CD4-positive, alpha-beta T cell treated with Interleukin-15 for 4 hours (primary cell): ENCODE results near the gene LIMS3.
"Not testable (repeated sequence)": the region's sequence is repeated elsewhere in the genome, so short reads cannot be mapped to it uniquely, and the experiment has no call there.

Source experiments
- DNase-seq: peaks from one replicate; pipeline ENCODE4 v3.0.0-alpha.2; 2020; ENCODE audit warnings: low spot score

The LIMS3 gene, protein sequence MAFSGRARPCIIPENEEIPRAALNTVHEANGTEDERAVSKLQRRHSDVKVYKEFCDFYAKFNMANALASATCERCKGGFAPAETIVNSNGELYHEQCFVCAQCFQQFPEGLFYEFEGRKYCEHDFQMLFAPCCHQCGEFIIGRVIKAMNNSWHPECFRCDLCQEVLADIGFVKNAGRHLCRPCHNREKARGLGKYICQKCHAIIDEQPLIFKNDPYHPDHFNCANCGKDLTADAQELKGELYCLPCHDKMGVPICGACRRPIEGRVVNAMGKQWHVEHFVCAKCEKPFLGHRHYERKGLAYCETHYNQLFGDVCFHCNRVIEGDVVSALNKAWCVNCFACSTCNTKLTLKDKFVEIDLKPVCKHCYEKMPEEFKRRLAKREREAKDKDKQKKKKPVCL

DNA sequence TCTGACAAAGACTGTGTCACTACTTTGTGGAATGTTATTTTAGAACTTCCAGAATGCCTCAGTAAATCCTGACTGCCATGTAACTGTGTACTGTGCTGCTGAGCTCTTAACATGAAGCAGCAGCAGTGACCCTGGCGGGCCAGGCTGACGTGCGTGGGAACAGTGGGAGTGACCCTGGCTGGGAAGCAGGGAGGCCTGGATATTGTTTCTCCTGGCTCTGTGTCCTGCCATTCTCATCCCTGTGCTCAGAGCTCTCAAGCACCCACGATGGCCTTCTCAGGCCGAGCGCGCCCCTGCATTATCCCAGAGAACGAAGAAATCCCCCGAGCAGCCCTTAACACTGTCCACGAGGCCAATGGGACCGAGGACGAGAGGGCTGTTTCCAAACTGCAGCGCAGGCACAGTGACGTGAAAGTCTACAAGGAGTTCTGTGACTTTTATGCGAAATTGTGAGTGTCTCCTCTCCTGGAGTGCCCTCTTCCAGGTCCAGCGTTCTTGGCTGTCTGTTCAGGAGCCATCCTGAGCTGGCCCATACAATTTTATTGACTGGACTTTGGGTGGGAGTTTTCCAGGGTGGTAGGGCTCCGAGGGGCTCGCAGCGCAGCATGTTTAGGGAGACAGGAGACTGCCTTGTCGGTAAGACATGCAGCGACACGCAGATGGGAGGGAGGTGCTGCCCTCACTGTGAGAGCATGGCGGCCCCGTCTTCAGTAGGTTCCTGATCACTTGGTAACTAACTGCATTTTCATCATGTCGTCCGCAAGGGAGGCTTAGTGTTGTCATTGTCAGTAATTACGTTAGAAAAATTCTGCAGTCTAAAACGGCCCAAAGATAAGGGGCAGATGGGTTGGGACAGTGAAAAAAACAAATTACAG is at the start of gene LIMS3:
TSS of gene LIMS3 (plus strand) at position 227 of the 875 bp plus-strand sequence. CDS start at position 268, 41 bp downstream.
- DNase-seq, result not testable (repeated sequence)

DNA sequence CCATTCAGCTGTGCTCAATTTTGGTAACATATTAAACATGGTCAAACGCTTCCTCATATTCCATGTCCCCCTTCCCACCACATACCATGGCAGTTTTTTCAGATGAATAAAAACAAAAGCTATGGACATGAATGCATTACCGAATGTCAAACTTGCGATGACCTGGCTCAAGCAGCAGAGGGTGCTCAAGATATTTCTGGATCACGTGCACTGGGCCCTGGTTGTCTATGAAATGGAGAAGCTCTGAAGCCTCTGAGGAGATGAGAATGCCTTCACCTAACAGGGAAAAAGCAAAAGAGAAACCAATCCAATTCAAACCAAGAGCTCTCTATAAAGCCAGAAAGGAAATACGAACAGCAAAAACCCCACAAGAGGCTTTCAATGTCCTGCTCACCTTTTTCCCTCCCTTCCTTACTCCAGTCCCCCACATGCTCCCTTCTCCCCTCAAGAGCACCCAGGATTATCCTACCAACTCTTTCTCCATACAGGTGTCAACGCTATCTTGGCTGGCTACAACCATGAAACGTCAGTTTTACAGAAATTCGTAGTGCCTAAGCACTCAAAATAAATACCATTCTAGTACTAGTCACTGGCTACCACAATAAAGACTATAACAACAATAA is 27.2 kb upstream of the LIMS3 start:
- DNase-seq, result not testable (repeated sequence)

DNA sequence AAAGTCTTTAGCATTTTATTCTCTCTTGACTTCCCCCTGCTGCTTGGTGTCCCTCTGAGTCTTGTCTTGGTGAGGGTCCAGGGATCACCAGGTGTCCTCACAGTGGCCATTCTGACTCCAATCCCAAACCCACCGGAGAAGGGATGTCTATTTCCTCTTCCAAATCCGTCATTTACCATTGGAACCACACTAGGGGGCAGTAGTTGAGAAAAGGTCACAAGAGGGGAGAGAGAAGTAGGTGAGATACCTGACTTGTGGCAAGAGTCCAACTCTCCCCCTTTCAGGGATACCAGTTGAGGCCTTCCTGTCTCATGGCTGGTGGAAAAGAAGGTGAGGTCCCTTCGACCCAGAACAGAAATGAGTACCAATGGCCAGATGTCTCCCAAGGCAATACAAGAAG is 21.9 kb upstream of the LIMS3 start:
- DNase-seq, result not testable (repeated sequence)

DNA sequence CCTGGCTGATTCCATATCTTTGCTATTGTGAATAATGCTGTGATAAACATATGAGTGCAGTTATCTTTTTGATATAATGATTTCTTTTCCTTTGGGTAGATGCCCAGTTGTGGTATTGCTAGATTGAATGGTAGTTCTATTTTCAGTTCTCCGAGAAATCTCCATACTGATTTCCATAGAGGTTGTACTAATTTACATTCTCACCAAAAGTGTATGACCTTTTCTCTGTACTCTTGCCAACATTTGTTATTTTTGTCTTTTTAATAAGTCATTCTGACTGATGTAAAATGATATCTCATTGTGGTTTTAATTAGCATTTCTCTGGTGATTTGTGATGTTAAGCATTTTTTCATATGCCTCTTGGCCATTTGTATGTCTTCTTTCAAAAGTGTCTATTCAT is 16.4 kb upstream of the LIMS3 start:
- not testable (repeated sequence) for DNase-seq

DNA sequence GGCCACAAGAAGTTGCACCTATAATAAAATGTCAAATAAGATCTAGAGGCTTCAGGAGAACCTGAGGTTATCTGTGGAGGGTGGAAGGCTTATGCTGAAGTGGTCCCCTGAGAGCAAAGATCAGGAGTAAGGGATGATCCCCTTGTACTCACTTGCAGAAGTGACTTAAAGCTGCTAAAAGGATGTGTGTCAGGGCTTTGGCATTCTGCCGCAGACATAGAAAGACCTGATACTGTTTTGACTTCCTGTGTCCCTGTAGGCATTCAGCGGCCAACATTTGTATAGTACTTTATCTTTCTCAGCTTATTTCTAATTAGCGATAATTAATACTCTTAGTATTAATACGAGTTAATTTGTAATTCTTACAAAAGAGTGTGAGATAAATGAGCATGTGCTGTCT is 10.1 kb upstream of the LIMS3 start:
- DNase-seq, result not testable (repeated sequence)

DNA sequence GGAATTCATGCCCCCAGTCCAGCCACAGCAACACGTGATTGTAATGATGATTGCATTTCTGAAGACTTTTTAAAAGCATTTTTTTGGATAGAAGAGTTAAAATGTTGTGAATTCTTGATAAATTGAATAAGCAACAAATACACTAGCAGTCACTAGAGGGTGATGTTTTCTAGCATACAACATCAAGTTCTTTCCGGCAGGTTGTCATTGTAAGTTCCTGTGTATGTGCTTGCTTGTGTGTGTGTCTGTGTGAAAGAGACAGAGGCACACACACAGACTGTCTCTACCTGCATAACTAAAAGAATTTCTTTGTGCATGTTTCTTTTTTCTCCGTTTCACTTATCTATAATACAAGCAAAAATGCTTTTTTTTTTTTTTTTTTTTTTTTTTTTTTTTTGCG is 8.6 kb upstream of the LIMS3 start:
- not testable (repeated sequence) for DNase-seq

DNA sequence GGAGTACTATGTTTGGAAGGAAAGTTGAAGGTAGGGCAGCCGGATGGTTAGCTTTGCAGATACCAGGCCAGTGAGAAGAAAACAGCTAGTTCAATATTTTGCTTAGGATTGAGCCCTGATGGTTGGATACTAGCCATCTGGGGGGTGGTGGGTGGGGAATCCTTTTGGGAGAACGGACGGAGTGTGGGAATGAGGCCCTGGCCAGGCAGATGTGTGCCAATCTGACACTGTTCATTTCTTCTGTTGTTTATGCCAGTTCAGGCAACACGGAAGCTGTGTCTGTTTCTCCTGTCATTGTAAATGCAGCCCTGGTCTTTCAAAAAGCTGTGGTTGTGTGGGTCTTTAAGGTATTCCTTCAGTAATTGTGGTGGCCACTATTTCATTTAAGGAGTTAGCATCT is 7.5 kb upstream of the LIMS3 start:
- DNase-seq, result not testable (repeated sequence)

DNA sequence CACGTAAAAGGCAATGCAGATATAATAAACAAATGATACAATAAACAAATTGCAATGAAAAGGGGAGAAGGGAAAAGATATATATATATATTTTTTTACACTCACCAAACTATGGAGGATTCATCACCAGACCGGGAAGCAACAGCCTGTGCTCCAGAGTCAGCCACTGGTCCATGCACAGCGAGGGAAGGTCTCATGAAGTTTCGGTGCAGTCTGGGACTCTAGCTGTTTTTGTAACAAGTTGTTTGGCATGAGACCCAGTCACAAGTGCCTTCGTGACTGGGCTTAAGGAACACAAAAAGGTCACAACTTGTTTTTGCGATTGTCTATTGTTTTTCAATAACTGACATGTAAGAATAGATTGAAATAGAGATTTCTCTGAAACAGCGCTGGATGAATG is 4.8 kb upstream of the LIMS3 start:
- DNase-seq, result not testable (repeated sequence)

DNA sequence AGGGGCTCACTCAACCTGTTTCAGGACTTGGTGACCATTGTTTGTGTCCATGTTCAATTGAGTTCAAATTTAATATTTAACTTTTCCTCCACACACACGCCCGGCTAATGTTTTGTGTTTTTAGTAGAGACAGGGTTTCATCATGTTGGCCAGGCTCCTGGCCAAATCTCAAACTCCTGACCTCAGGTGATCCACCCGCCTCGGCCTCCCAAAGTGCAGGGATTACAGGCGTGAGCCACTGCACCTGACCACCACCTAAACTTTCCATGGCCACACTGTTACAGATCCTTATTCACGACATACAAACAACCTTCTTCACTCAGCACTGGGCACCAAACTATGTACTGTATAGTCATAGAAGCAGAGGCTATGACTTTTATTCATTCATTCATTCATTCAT is 4.3 kb upstream of the LIMS3 start:
- not testable (repeated sequence) for DNase-seq

DNA sequence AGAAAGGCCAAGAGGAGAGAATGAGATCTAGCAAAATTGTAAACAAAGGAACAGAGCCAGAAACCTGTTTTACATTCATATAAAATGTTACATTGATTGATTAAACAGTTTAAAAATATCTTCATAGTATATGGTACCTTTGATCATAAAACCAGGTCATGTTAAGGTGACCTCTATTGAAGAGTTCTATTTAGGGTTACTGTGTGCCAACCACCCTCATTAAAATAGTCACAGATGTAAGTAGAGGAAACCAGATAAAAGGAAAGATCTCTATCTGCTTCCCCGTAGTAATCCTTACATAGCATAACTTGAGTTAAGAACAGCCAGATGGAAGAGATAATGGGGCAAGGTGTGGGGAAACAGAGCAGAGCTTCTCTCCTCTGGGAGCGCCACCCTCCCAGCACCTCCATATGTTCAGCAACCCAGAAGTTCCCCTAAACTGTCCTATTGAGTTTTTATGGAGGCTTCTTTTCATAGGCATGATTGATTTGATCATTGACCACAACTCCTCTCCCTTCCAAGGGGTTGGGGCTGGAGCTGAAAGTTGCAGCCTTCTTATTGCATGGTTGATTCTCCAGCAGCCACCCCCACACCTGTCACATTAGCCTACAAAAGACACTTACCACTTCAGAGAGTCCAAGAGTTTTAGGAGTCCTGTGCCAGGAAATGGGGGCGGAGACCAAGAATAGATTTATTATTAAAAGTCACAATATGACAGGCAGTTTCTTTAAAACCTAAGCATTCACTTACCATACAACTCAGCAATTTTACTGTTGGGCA is 3.2 kb upstream of the LIMS3 start:
- DNase-seq, result not testable (repeated sequence)

DNA sequence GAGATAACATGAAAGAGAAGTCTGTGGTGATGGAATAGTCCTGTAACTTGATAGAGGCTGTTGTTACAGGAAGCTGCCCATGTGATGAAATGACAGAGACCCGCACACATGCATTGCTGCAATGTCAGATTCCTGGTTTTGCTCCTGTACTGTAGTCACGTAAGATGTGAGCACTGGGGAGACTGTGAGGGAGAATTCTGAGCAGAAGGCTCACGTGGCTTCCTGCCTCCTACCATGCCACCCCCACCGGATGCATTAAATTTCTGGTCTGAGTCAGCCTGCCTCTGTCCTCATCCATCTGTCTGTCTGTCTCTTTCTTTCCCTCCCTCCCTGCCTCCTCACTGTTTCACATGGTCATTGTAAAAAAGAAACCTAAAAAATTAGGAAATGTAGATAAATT is 2.3 kb upstream of the LIMS3 start:
- not testable (repeated sequence) for DNase-seq

DNA sequence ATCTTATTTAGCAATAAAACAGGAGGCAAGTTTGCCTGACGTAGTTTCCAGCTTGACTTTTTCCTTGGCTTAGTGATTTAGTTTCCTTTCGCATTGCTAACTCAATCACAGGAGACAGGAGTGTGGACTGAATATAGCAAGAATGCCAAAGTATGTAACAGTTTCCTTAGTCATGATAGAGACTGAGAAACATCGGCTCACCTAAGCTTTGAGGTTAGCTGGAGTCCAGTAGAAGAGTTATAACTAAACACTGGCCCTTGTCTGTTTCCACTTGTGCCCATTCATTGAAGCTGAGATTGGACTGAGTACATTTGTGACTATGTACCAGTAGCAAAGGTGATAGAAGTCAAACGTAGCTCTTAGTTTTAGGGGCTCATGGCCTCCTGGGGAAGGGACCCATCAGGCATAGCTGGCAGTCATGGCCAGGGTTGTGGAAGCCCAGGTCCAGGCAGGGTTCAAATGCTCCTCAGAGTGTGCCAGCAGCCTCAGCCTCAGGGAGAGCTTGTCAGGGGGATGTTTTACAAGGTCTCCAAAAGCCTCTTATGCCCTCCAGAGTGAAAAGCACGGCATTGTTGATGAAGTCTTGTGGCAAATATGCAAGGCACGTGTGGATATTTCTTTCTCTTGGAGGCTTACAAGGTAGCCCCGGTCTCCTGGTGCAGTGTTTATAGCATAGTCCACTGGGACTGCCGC is 573 bp upstream of the LIMS3 start:
- not testable (repeated sequence) for DNase-seq

DNA sequence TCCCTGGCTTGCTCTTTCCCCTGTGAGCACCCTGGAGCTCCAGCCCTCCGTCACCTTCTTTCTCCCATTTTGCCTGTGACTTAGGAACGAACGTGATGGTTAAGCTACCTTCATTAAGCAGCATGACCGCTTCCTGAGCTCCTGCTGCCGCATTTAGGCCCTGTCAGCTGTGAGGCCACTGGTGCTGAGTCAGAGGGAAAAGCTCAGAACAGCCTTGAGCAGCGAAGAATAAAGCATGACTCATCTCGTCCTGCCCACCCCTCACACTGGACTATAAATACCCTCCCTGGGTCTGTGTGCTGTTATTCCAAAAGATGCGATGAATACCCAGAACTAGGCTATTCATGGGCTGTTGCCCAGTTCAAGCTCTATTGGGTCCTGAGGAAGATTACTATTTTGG is 7.3 kb downstream of the LIMS3 start:
- DNase-seq, result not testable (repeated sequence)

DNA sequence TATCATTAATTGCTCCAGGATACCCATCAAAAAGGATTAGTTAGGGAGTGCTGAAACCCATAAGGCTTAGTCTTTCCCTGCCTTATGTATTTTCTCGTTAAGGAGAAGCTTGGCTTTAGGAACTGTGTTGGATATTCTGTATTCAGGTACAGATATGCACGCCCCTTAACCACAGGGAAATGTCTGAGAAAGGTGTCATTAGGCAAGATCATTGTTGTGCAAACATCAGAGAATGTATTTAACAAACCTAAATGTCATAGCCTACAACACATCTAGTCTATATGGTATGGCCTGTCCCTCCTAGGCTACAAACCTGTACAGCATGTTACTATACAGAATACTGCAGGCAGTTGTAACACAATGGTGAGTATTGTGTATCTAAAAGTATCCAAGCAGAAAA is 10.1 kb downstream of the LIMS3 start:
- not testable (repeated sequence) for DNase-seq

DNA sequence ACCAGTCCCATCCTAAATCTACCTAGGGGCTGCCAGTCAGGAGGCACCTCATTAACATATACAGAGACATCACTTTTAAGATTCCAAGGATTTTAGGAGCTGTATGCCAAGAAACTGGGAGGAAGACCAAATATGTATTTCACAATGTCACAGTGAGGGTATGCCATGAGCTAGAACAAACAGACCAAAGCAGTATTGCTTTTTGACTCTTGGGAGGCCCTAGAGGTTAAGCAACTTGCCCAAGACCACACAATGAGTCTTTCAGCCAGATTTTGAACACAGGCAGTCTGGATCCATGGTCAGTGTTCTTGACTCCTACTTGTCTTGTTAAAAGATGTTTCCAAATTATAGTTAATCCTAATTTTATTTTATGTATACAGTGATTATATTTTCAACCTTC is 12.3 kb downstream of the LIMS3 start:
- not testable (repeated sequence) for DNase-seq

DNA sequence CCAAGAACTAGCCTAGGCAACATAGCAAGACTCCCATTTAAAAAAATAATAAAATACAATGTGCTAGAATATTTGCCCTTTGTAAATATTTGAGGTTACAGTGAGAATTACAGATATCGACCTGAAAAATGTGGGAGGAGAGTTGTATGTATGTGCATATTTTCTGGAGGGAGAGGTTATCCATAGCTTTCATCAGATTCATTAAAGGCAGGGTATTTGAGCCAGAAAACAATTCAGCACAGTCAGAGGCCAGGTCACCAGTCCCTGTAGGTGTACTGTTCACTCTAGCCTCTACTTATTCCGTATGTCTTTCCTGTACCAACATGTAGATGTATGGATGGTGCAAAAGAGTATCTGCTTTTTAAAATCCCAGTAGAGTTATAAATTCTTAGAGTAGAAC is 15.4 kb downstream of the LIMS3 start:
- not testable (repeated sequence) for DNase-seq

DNA sequence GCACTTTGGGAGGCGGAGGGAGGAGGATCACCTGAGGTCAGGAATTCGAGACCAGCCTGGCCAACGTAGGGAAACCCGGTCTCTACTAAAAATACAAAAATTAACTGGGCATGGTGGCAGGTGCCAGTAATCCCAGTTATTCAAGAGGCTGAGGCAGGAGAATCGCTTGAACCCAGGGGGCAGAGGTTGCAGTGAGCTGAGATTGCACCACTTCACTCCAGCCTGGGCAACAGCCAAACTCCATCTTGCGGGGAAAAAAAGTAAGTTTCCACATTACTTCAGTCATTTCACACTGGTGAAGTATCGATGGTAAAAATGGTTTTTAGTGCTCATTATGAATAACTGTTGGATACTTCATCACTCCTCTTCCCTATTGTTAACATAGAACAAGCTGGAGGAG is 16.1 kb downstream of the LIMS3 start:
- DNase-seq, result not testable (repeated sequence)

DNA sequence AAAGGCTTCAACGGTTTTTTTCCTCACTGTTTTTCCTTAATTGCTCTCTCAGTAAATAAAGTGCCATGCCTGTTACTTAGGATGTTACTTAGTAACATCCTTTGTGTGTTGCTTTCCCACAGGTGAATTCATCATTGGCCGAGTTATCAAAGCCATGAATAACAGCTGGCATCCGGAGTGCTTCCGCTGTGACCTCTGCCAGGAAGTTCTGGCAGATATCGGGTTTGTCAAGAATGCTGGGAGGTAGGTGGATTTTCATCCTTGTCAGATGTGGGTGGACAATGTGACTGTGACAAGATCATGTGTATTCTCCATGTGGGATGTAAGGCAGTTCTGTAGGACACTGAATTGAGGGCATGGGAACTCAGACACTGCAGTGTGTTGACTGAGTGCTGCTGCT is 17.3 kb downstream of the LIMS3 start:
- DNase-seq, result not testable (repeated sequence)

DNA sequence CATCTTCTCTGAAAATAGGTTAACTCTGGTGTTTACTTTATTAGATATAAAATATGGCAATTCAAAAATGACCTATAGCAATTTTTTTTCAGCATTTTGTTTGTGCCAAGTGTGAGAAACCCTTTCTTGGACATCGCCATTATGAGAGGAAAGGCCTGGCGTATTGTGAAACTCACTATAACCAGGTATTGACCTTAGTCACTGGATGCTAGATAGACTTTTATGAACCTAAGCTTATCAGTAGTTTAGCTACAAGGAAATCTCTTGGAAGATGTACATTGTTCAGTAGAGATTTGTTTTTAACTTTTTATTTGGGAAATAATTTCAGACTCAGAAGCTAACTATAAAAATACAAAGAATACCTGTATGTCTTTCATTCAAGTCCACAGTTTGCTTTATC is 21.7 kb downstream of the LIMS3 start:
- DNase-seq, result not testable (repeated sequence)

DNA sequence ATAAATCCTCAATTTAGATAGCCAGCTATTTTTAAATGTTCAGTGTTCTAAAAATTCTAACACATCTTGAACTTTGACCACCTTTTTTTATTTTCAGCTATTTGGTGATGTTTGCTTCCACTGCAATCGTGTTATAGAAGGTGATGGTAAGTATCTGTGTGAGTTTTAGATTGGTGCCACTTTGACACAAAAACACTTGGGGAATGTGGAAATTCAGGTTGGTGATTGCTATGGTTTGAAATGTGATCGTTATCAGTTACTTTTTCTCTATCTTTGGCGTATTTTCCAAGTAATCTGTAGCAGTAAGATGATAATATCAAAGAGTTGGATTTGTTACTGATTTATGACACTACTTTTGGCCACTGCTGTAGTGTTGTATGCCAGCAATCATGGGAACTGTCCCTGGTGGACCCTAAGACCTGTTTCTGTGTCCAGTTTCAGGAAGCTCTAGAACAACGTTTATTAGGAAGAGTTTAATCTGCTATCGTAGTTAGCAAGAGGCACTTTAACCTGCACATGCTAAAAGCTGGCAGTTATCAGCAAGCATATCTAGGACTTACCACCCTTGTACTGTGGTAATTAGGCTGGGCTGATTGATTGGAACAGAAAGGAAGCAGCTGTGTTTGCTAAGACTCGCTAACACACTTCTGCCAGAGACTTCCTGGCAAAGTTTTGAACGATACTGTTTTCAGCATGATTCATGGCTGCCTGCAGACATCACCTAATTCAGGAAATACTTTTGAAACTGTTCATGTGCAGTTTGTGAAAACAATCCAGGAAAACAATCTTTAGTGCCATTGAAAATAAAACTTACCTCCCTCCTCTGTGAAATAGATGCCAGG is 23.3 kb downstream of the LIMS3 start:
- DNase-seq, result not testable (repeated sequence)
